CD4-positive, alpha-beta T cell treated with Interleukin-15 for 1 hour (primary cell): Measurements from ENCODE around the gene TNNC2.
A peak's percentile ranks its signal among the peaks of the same experiment; 100 is the strongest.
"Not testable (repeated sequence)": the region's sequence is repeated elsewhere in the genome, so short reads cannot be mapped to it uniquely, and the experiment has no call there.

Source experiments
- DNase-seq: peaks from one replicate; pipeline ENCODE4 v3.0.0-alpha.2; 2020

TNNC2 gene

DNA sequence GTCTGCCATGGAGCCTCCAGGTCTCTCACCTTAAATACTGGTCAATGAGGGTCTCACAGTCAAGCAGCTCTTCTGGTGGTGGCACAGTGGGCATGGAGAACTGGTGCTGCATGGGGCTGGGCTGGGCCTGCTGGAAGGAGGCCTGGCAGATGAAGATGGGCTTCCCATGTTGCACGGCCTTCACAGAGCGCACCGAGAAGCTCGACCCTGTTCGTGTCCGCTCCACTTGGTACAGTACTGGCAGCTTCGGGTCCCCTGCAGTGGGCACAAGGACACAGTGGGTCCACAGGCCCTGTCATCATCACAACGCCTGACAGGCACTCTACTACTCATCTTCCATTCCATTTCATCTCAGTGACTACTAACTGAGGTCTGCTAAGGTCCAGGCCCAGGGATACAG, 21.3 kb upstream of the TNNC2 start:
- no peak for DNase-seq

DNA sequence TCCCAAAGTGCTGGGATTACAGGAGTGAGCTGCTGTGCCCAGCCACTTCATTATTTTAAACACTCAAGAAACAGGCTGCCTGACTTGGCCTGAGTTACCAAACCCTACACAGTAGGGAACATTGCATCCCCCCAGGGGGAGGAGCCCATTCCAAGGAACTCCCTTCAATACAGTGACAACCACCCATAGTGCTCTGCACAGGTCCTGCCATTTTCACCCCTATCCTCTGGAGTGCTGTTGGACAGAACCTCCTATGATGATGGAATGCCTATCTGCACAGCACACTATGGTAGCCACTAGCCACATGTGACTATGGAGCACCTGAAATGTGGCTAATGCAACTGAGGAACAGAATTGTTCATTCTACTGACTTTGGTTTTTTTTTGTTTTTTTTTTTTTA, 18.3 kb upstream of the TNNC2 start:
- DNase-seq: no peak

- DNase-seq: no peak
Measured at GRCh38 chr20:45843506-45843905, 16.4 kb upstream of the TNNC2 start.

DNA sequence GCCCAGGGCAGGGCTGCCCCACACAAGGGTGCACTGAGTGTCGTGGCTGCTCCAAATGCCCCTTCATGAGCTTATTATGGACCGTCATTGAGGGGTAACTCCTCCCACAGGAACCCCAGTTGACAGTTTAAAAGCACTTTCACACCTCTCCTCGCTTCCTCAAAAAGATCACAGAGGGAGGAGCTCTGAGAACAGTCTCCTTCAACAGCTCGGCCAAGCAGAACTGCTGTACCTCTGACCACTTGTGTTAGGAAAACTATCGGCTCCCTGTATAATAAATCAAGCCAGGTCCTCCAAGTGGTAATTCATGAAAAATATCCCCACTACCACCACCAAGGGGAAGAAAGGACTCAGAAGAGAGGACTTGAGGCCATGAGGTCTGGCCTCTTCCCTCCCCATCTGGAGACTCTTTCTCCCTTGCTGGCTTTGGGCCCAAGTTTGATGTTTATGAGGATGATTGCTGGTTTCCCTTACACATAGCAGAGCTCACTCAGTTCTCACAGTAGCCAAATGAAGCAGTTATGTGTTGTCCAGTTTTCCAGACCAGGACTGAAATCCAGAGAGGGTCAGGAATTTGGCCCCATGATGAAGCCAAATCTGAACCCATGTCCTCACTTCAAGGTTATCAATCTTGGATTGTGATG, 15.2 kb upstream of the TNNC2 start:
- no peak for DNase-seq

DNA sequence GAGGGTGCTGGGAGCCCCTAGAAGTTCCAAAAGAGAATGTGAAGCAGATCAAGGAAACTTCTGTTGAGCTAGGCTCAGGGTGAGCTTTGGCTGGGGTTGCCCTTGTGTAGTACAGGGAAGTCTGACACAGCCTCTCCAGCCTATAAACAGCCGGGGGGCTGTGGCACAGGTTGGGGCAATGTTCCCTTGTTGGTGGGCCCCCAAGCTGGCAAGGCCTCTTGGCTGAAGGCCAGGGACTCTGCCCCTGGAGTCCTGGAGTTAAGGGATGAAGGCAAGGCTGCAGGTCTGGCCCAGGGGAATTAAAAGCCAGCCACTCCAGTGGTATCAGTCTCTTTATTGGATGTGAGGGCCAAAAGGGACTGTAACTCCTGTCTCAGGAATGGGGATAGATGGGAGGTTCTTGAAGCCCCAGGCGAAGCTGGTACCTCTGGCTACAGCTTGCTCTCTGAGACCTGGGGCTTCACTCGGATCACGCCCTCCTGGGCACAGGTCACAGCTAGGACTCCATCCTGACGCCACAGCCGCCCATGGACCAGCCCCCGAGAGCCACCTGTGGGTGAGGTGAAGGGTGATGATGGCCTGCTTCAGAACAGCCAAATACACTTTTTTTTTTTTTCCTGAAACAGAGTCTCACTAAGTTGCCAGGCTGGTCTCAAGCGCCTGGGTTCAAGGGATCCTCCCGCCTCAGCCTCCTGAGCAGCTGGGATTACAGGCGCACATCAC, 14.5 kb upstream of the TNNC2 start:
- no peak for DNase-seq

- no peak for DNase-seq
Measured at GRCh38 chr20:45840700-45841198, 13.6 kb upstream of the TNNC2 start.

GRCh38 chr20:45836841-45837240, 9.7 kb upstream of the TNNC2 start:
- no peak for DNase-seq

GRCh38 chr20:45835825-45836224, 8.7 kb upstream of the TNNC2 start:
- DNase-seq: no peak

DNA sequence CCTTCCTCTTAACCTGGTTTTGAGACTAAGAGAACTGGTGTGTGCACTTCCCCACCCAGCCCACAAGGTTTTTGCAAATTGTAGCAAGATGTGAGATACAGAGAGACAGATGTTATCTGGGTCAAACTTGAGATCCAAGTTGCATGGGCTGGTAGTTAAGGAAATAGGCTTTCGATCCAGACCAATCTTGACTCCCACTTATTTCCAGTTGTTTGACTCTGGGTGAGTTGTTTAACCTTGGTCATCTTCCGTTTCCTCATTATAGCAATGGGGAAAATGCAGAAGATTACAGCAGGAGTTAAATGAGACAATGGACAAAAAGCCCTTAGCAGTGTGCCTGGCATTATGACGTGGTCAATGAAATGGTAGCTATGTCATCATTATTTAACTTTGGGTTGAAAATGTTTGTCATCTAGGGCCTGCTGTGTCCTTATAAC, 8.2 kb upstream of the TNNC2 start:
- DNase-seq: no peak

GRCh38 chr20:45834797-45835161, 7.7 kb upstream of the TNNC2 start:
- DNase-seq: no peak

DNA sequence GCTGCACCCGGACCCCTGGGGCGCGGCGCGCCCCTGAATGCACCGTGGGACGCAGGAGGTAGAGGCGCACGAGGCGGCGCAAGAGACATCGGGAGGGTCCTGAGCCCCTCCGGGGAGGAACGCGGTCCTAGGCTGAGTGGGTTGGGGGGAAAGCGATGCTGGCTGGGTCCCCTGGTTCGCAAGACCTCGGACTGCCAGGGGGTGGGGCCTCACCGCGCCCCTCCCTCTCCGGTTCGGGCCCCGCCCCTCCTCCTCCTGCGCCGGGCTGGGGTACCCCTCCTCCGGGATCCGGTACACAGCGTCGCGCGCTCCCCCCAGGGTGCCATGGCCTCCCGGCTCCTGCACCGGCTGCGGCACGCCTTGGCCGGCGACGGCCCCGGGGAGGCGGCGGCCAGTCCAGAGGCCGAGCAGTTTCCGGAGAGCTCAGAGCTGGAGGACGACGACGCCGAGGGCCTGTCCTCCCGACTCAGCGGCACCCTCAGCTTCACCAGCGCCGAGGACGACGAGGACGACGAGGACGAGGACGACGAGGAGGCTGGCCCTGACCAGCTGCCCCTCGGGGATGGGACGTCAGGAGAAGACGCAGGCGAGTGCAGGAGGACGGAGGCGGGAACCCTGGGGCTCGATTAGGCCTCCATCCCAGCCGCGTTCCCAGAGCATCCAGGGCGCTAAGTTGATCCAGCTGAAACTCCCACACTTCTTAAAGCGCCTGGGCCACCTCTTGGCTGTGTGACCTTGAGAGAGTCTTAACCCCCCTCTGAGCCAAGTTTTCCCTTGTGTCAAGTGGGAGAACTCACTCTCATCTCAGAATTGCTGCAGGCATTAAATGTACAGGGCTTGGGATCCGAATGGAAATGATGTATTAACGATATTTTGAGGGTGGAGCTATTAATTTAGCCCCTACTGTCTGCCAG, 7.0 kb upstream of the TNNC2 start:
- DNase-seq: peak; percentile 56

DNA sequence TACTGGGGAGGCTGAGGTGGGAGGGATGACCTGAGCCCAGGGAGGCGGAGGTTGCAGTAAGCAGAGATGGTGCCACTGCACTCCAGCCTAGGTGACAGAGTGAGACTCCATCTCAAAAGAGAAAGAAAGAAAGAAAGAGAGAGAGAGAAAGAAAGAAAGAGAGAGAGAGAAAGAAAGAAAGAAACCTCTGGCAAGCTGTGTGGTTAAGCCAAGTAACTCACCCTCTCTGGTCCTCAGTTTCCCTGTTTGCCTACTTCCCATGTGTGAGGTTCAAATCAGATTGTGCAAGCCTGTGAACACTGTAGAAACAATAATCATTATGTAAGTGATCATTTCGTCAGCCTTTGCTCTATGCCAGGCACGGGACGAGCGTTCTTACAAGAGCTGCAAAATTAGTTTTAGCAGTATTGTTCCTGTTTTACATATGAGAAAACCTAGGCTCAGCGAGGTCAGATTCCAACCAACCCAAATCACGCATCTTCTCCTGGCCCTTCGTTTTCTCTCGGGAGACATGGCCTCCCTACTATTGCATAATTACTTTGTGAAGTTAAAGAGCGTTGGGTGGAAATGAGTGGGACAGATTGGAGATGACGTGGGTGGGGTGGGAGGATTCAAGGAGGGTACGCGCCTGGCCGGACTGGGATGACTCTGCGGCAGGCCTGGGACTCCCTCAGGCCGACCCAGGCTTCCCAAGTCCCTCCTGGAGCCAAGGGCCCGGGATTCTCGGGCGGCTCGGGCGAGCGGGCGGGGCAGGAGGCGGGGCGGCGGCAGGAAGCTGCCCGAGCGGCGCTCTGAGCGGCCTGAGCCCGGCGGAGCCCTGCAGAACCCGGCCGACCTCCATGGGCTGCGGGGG, 6.1 kb upstream of the TNNC2 start, which contains the start of gene SNX21:
TSS of gene SNX21 (plus strand) at position 770 of the 853 bp plus-strand sequence. CDS start 121 bp downstream, outside the sequence.
- DNase-seq: peak; percentile 28

DNA sequence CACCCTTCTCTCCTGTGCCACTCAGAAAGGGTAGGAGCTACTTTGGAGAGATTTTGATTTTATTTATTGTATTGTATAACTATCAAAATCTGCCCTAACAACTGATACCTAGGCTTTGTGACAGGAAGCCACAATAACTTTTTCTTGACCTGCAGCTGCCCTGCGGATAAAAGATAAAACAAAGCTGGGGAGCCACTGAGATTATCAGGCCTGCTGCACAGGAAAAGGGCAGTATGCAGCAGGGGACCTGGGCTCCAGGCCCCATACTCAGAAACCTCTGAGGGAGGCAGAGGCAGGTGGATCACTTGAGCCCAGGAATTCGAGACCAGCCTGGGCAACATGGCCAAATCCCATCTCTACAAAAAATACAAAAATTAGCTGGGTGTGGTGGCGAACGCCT, 5.5 kb upstream of the TNNC2 start:
- DNase-seq: no peak

GRCh38 chr20:45829673-45830106, 2.6 kb upstream of the TNNC2 start:
- not testable (repeated sequence) for DNase-seq

DNA sequence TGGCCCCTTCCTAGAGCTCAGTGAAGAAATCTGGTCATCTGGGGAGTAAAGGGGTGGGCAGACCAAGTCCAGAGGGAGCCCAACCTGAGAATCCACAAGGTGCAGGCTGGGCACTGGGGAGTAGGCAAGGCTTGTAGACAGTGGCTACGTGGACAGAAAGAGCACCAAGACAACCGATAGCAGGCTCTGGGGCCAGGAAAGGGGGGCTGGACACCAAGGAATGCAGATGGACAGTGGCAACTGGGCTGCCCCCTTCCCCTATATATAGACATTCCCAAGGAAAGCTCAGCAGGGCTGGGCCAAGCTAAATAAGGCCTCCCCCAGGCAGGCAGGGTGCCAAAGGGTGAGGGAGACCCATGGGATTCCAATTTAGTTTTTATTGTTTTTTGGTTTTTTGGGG, 1.5 kb upstream of the TNNC2 start:
- DNase-seq: no peak

GRCh38 chr20:45827712-45828111, 600 bp upstream of the TNNC2 start:
- DNase-seq: no peak

- DNase-seq: no peak
Measured at GRCh38 chr20:45826381-45827019, 612 bp downstream of the TNNC2 start.

DNA sequence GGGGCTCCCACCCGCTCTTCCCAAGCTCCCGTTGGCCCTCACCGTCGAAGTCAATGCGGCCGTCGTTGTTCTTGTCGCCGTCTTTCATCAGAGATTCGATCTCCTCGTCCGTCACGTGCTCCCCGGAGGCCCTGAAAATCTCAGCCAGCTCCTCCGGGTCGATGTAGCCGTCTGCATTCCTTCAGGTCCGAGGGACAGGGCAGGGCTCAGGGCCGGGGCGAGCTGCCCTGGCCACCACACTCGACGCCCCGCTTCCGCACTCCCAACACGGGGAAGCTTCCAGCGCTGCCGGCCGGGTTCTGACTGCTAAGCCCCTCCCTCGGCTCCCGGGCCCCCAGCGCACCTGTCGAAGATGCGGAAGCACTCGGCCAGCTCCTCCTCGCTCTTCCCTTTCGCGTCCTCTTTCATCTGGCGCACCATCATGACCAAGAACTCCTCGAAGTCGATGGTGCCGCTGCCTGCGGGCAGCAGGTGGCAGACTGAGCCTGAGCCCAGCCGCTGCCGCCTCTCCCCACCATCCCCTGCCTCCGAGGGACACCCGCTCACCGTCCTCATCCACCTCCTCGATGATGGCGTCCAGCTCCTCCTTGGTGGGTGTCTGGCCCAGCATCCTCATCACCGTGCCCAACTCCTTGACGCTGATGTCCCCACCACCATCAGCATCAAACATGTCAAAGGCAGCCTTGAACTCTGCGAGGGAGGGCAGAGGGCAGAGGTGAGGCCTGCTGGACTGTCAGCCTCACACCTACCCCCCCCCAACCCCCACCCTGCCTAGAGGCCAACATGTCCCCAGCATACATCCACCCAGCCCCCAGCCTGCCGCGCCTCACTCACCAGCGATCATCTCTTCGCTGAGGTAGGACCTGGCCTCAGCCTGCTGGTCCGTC, 2.9 kb downstream of the TNNC2 start:
- DNase-seq: peak; percentile 54

- DNase-seq: no peak
Measured at GRCh38 chr20:45822857-45823256, 4.3 kb downstream of the TNNC2 start.

- DNase-seq: no peak
Measured at GRCh38 chr20:45821947-45822346, 5.2 kb downstream of the TNNC2 start.

DNA sequence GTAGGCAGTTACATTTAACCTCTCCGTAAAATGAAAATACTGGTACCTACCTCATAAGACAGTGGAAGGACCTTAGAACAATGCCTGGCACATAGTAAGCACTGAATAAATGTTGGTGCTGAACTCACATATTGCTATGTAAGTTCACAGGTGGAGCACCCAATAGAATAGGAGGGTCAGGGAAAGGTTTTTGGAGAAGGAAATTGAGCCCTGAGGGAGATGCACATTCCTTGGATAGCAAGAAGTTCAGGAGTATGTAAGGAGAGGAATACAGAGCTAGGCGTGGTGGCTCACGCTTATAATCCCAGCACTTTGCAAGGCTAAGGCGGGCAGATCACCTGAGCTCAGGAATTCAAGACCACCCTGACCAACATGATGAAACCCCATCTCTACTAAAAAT, 7.6 kb downstream of the TNNC2 start:
- DNase-seq: no peak
